ENCODE data around the gene H2BK1. TPM values are rescaled to one million over a fixed set of nuclear protein-coding genes. Genes with fewer than 3 reads are reported as not detected.
A peak's percentile ranks its signal among the peaks of the same experiment; 100 is the strongest.

Gene H2BK1
- total and polyA plus RNA-seq, 7 donors: 0.83 TPM; not detected in 6

- Histone ChIP-seq H3K4me3 (peak overlapping the region; percentile 88), H3K27me3 (ENCODE audit: insufficient read depth in 3 of 3, low read length in 2 of 3) (no peaks in the 10 kb centered on the region), H3K36me3 (ENCODE audit: insufficient read depth in 1 of 2, low read depth in 1 of 2) (no peaks in the 10 kb centered on the region), H3K9me3 (no peaks in the 10 kb centered on the region), H3K4me1 (peaks cover 53% of the 10 kb centered on the region), H3K27ac (peak overlapping the region; percentile 100)
- DNase-seq (peak; percentile 75 to 90), ATAC-seq (peak; percentile 45 to 65 (median 60))
- no peak for TF ChIP-seq CTCF (IDR thresholded peaks at IDR 0.05)
- intact Hi-C loops (cut with DNase I): no loop called here
- 1 to 2% (median 1%) methylated on average over 38 to 45 of the region's 45 CpGs for WGBS, 3 donors
Observed at GRCh38 chr7:151249034-151249731, 38.9 kb upstream of the H2BK1 start.

GRCh38 chr7:151248346-151249033 is 38.2 kb upstream of the H2BK1 start, which contains the start of gene SMARCD3:
Gene SMARCD3 (minus strand): TSS chr7:151248694. CDS start chr7:151248562, 132 bp downstream.
- Histone ChIP-seq H3K27ac (peak within 1 kb of the TSS; percentile 100), H3K4me3 (peak within 1 kb of the TSS; percentile 88), H3K36me3 (ENCODE audit: insufficient read depth in 1 of 2, low read depth in 1 of 2) (peaks cover 0 to 6% of the 10 kb centered on the region in 2 donors), H3K27me3 (ENCODE audit: insufficient read depth in 3 of 3, low read length in 2 of 3) (no peaks in the 10 kb centered on the region), H3K9me3 (no peaks in the 10 kb centered on the region), H3K4me1 (peaks cover 59% of the 10 kb centered on the region)
- DNase-seq (peak; percentile 69 to 83), ATAC-seq (peak in 2 of 4 donors; percentile 27 to 30)
- intact Hi-C loops (cut with DNase I): no loop called here
- WGBS, 3 donors: 0 to 1% (median 0%) methylated on average over 42 to 71 of the region's 71 CpGs
- TF ChIP-seq CTCF (IDR thresholded peaks at IDR 0.05): no peak

GRCh38 chr7:151247611-151248345 is 37.5 kb upstream of the H2BK1 start:
- DNase-seq: peak in 1 of 2 donors; percentile 70
- H3K27me3 ChIP-seq (ENCODE audit: insufficient read depth in 3 of 3, low read length in 2 of 3): no peaks in the 10 kb centered on the region
- intact Hi-C loops (cut with DNase I): no loop called here
- ATAC-seq: peak; percentile 39 to 57 (median 47)
- no peak for TF ChIP-seq CTCF (IDR thresholded peaks at IDR 0.05)
- H3K4me1 ChIP-seq: peaks cover 57% of the 10 kb centered on the region
- no peaks in the 10 kb centered on the region for H3K9me3 ChIP-seq
- H3K4me3 ChIP-seq: peak overlapping the region; percentile 88
- 3 to 6% (median 4%) methylated on average over 19 to 29 of the region's 29 CpGs for WGBS, 3 donors
- peak overlapping the region; percentile 100 for H3K27ac ChIP-seq
- H3K36me3 ChIP-seq (ENCODE audit: insufficient read depth in 1 of 2, low read depth in 1 of 2): peaks cover 0 to 13% of the 10 kb centered on the region in 2 donors

- H3K4me3 ChIP-seq: peak overlapping the region; percentile 88
- WGBS, 3 donors: 6 to 31% (median 24%) methylated on average over 3 to 4 of the region's 4 CpGs
- intact Hi-C loops (cut with DNase I): no loop called here
- no peak for TF ChIP-seq CTCF (IDR thresholded peaks at IDR 0.05)
- DNase-seq (peak; percentile 86 to 96), ATAC-seq (peak; percentile 74 to 80 (median 76))
- H3K27ac ChIP-seq: peak overlapping the region; percentile 100
- no peaks in the 10 kb centered on the region for H3K27me3 ChIP-seq (ENCODE audit: insufficient read depth in 3 of 3, low read length in 2 of 3)
- no peaks in the 10 kb centered on the region for H3K9me3 ChIP-seq
- peaks cover 0 to 20% of the 10 kb centered on the region in 2 donors for H3K36me3 ChIP-seq (ENCODE audit: insufficient read depth in 1 of 2, low read depth in 1 of 2)
- peaks cover 53% of the 10 kb centered on the region for H3K4me1 ChIP-seq
Observed at GRCh38 chr7:151246851-151247580, 36.7 kb upstream of the H2BK1 start.

All from psoas muscle (tissue), 8 donors.